ENCODE measurements around the gene LRRC37A. TPM values are rescaled to one million over a fixed set of nuclear protein-coding genes. Genes with fewer than 3 reads are reported as not detected.

The LRRC37A gene
- total and polyA plus RNA-seq, 9 of the 15 experiments (the other 6 are each of a cell fraction or from before 2014, with no cell fraction given) = 0.14 to 3.1 (median 1.8) TPM

GRCh38 chr17:46266656-46267544, 28.0 kb upstream of the LRRC37A start (continued):
- TF ChIP-seq, protein P1, sequence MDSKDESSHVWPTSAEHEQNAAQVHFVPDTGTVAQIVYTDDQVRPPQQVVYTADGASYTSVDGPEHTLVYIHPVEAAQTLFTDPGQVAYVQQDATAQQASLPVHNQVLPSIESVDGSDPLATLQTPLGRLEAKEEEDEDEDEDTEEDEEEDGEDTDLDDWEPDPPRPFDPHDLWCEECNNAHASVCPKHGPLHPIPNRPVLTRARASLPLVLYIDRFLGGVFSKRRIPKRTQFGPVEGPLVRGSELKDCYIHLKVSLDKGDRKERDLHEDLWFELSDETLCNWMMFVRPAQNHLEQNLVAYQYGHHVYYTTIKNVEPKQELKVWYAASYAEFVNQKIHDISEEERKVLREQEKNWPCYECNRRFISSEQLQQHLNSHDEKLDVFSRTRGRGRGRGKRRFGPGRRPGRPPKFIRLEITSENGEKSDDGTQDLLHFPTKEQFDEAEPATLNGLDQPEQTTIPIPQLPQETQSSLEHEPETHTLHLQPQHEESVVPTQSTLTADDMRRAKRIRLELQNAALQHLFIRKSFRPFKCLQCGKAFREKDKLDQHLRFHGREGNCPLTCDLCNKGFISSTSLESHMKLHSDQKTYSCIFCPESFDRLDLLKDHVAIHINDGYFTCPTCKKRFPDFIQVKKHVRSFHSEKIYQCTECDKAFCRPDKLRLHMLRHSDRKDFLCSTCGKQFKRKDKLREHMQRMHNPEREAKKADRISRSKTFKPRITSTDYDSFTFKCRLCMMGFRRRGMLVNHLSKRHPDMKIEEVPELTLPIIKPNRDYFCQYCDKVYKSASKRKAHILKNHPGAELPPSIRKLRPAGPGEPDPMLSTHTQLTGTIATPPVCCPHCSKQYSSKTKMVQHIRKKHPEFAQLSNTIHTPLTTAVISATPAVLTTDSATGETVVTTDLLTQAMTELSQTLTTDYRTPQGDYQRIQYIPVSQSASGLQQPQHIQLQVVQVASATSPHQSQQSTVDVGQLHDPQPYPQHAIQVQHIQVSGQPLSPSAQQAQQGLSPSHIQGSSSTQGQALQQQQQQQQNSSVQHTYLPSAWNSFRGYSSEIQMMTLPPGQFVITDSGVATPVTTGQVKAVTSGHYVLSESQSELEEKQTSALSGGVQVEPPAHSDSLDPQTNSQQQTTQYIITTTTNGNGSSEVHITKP (IDR thresholded peaks at IDR 0.05; ENCODE audit: partially characterized antibody) = no peak
- TF ChIP-seq, protein P2, sequence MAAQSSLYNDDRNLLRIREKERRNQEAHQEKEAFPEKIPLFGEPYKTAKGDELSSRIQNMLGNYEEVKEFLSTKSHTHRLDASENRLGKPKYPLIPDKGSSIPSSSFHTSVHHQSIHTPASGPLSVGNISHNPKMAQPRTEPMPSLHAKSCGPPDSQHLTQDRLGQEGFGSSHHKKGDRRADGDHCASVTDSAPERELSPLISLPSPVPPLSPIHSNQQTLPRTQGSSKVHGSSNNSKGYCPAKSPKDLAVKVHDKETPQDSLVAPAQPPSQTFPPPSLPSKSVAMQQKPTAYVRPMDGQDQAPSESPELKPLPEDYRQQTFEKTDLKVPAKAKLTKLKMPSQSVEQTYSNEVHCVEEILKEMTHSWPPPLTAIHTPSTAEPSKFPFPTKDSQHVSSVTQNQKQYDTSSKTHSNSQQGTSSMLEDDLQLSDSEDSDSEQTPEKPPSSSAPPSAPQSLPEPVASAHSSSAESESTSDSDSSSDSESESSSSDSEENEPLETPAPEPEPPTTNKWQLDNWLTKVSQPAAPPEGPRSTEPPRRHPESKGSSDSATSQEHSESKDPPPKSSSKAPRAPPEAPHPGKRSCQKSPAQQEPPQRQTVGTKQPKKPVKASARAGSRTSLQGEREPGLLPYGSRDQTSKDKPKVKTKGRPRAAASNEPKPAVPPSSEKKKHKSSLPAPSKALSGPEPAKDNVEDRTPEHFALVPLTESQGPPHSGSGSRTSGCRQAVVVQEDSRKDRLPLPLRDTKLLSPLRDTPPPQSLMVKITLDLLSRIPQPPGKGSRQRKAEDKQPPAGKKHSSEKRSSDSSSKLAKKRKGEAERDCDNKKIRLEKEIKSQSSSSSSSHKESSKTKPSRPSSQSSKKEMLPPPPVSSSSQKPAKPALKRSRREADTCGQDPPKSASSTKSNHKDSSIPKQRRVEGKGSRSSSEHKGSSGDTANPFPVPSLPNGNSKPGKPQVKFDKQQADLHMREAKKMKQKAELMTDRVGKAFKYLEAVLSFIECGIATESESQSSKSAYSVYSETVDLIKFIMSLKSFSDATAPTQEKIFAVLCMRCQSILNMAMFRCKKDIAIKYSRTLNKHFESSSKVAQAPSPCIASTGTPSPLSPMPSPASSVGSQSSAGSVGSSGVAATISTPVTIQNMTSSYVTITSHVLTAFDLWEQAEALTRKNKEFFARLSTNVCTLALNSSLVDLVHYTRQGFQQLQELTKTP (IDR thresholded peaks at IDR 0.05; ENCODE audit: low read depth in 1 of 2, partially characterized antibody in 2 of 2) = no peak
- TF ChIP-seq FOXO4 (CRISPR knock-in tag; IDR thresholded peaks at IDR 0.05) (no peak), USF1 (CRISPR knock-in tag; IDR thresholded peaks at IDR 0.05) (no peak), BMI1 (IDR thresholded peaks at IDR 0.05; ENCODE audit: low read length) (no peak), PRMT5 (CRISPR knock-in tag; IDR thresholded peaks at IDR 0.05) (no peak), ZBTB7A (IDR thresholded peaks at IDR 0.05; ENCODE audit: borderline replicate concordance, control insufficient read depth, low read depth, low read length) (peak; percentile 62; the same call in 1 of the 2 replicates), ARID3A (IDR thresholded peaks at IDR 0.05; ENCODE audit: borderline replicate concordance, low read depth, low read length) (no peak), MYBL2 (IDR thresholded peaks at IDR 0.05; ENCODE audit: low read depth) (no peak), MYBL2 (CRISPR knock-in tag; IDR thresholded peaks at IDR 0.05; ENCODE audit: borderline replicate concordance) (no peak), KAT8 (IDR thresholded peaks at IDR 0.05; ENCODE audit: low read depth) (no peak), ARHGAP35 (IDR thresholded peaks at IDR 0.05; ENCODE audit: partially characterized antibody) (no peak), SOX6 (IDR thresholded peaks at IDR 0.05) (no peak; the same call in 1 of the 2 replicates), ZNF140 (CRISPR knock-in tag; IDR thresholded peaks at IDR 0.05) (no peak), ZNF75A (CRISPR knock-in tag; IDR thresholded peaks at IDR 0.05) (no peak)

All from K562 (cell line).